ENCODE results near the gene AP3S1.

- TF ChIP-seq POLR2A (IDR thresholded peaks at IDR 0.05) (no peak), CTCF (IDR thresholded peaks at IDR 0.05) (no peak)
These were observed 50.3 kb downstream of the AP3S1 start for GRCh38 chr5:115892021-115892420.
